HG02759 (cell line): Measurements from ENCODE around the gene PLK4.
"Not testable (repeated sequence)": the region's sequence is repeated elsewhere in the genome, so short reads cannot be mapped to it uniquely, and the experiment has no call there.

Experiments
- ATAC-seq: cut with Tn5 transposase; IDR thresholded peaks from one replicate; pipeline ENCODE4 v1.9.1; 2021; ENCODE audit warnings: mild to moderate bottlenecking, moderate library complexity; ENCODE audit not compliant: unreplicated experiment

Gene PLK4

DNA sequence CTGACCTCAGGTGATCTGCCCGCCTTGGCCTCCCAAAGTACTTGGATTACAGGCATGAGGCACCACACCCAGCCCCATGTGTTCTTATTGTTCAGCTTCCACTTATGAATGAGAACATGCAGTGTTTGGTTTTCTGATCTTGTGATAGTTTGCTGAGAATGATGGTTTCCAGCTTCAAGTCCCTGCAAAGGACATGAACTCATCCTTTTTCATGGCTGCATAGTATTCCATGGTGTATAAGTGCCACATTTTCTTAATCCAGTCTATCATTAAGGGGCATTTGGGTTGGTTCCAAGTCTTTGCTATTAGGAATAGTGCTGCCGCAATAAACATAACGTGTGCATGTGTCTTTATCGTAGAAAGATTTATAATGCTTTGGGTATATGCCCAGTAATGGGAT, 19.0 kb downstream of the PLK4 start:
- ATAC-seq = not testable (repeated sequence)

DNA sequence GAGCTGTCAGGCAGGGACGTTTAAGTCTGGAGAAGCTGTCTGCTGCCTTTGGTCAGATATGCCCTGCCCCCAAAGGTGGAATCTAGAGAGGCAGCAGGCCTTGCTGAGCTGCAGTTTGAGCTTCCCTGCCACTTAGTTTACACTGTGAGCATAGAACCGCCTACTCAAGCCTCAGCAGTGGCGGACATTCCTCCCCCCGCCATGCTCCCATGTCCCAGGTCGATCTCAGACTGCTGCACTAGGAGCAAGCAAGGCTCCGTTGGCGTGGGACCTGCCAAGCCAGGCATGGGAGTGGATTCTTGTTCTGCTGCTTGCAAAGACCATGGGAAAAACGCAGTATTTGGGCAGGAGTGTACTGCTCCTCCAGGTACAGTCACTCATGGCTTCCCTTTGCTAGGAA, 24.3 kb downstream of the PLK4 start:
- no peak for ATAC-seq

DNA sequence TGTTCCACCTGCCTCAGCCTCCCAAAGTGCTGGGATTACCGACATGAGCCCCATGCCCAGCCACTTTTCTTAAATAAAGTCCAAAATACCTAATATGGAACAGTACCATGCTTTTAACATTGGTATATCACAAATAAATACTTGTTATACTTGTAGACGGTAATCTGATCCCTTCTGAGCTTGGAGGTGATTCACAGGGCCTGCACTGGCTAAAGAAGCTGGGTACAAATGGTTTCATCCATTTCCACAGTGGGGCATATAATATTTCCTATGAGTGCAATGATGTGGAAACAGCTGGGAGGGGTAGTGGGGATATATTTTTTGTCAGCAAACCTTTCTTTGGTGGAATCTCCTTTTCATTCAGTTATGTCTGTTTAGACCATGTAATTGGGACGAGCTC, 35.8 kb downstream of the PLK4 start:
- ATAC-seq = no peak

DNA sequence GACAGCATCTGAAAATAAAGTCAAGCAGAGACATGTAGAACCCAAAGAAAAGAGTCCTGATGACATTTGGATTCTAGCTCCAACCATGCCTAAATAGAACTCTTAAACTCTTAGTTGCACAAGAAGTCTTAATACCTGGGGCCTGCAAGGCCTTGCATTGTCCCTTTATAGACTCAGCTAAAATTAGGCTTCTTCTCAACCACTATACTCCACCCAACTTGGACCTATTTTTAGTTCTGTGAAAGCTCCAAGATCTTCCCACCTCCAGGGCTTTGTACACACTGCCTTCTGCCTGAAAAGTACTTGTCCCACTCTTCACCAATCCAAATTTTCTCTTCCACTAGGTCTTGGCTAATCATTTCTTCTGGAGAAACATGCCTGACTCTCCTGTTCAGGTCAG, 36.5 kb downstream of the PLK4 start:
- no peak for ATAC-seq

DNA sequence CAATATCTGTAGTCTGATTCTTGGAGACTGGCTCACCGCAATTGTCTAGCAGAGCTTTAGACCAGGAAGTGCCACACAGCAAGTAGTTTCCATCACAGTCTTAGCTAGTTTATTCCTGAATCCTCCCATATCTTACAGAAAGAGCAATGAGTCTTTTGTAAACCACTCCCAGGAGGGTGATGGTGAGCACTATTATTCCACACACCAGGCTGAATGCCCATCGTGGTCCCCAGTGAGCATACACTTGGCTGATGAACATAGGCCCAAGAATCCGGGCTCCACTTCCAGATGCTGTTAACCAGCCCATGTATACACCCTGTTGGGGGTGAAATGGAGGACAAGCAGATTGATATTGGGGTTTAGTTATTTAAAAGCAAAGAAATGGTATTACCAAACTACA, 39.8 kb downstream of the PLK4 start:
- ATAC-seq = no peak

DNA sequence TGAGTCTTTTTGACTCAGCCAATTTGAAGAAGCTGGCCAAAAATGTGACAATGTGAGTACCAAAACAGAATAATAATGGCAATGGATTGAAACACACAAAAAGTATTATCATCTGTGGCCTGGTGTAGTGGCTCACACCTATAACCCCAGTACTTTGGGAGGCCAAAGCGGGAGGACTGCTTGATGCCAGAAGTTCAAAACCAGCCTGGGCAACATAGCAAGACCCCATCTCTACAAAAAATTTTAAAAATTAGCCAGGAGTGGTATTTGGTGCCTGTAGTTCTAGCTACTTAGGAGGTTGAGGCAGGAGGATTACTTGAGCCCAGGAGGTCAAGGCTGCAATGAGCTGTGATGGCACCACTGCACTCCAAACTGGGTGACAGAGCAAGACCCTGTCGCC, 41.5 kb downstream of the PLK4 start:
- ATAC-seq = no peak

DNA sequence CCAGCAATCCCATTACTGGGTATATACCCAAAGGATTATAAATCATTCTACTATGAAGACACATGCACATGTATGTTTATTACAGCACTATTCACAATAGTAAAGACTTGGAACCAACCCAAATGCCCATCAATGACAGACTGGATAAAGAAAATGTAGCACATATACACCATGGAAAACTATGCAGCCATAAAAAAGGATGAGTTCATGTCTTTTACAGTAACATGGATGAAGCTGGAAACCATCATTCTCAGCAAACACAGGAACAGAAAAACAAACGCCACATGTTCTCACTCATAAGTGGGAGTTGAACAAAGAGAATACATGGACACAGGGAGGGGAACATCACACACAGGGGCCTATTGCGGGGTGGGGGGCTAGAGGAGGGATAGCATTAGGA, 45.0 kb downstream of the PLK4 start:
- not testable (repeated sequence) for ATAC-seq

DNA sequence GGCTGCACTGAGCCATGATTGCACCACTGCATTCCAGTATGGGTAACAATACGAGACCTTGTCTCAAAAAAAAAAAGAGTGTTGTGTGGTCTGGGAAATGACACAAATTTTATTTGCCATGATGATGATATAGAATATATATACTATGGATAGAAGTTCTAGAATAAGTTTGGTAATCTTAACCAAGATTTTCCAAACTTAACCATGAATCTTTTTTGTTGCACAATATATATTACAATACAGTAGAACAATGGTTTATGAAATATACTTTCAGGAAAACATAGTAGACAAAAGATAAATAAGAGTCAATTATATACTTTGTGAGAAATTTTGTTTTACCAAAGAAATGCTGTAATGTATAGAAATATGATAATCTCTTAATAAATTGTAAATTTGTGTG, 49.5 kb downstream of the PLK4 start:
- no peak for ATAC-seq

DNA sequence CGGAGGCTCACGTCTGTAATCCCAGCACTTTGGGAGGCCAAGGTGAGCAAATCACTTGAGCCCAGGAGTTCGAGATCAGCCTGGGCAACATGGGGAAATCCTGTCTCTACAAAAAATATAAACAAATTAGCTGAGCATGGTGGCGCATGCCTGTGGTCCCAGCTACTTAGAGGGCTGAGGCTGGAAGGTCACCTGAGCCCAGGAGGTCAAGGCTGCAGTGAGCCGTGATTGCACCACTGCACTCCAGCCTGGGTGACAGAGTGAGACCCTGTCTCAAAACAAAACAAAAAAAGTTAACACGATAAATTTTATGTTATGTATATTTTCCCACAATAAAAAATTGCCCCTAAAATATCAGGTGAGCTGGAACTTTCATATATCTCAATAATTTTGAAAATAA, 51.1 kb downstream of the PLK4 start:
- ATAC-seq = not testable (repeated sequence)

DNA sequence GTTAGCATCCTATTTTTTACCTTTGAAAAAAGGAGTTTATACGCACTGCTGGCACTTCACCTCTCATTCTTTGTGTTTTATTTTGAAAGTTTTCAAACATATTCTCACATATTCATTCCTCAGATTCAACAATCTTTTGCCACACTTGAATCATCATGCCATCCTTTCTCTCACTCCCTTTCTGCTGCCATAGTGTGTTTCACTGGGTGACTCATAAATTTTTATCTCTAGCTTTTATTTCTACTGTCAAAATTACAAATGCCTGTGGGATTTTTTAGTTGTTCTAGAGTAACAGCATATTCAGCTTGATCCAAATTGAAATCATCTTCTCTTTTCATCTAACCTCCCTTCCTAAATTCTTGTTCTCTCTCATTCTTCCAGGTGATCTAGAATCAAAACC, 56.3 kb downstream of the PLK4 start:
- no peak for ATAC-seq
